RWPE1 (cell line): ENCODE results near the gene GDF15.

Experiments
- CTCF ChIA-PET: fragments of 350-600 bp; sonication (Branson Sonifier 250); formaldehyde crosslinking; extraction: SDS; loops from one replicate; lab custom pipeline; 2021; lab: Yijun Ruan, JAX
- POLR2A ChIA-PET: fragments of 400-600 bp; formaldehyde crosslinking; extraction: SDS; loops from one replicate; lab custom pipeline; 2020; ENCODE audit warnings: antibody characterized with exemption; ENCODE audit not compliant: low non-redundant PET; lab: Yijun Ruan, JAX
- DNase-seq: peaks from one replicate; pipeline ENCODE4 v3.0.0; 2012; ENCODE audit warnings: low spot score
- H3K27ac ChIP-seq: fragments of 450-650 bp; 2 replicates; pipeline ENCODE4 v1.5.1; 2017
- TF ChIP-seq, protein P1 (sequence below): fragments of 450-650 bp; conservative IDR thresholded peaks from 2 replicates; pipeline ENCODE4 v1.5.1; 2017; ENCODE audit warnings: low read depth, mild to moderate bottlenecking

GDF15 gene

GRCh38 chr19:18368504-18369222 is 17.3 kb upstream of the GDF15 start:
- ChIA-PET POLR2A (interaction anchor here (0.6 kb wide), 1 partner anchor 17 kb away, joined by 4 read pairs; the partner anchor contains the start of gene GDF15), CTCF (interaction anchor here (0.5 to 0.7 kb wide), 4 partner anchors 16 to 478 kb away, joined by 3 read pairs; no protein-coding TSS in a partner anchor)
- no peak for DNase-seq
- H3K27ac ChIP-seq = peak overlapping the region; percentile 93
- TF ChIP-seq, protein P1, sequence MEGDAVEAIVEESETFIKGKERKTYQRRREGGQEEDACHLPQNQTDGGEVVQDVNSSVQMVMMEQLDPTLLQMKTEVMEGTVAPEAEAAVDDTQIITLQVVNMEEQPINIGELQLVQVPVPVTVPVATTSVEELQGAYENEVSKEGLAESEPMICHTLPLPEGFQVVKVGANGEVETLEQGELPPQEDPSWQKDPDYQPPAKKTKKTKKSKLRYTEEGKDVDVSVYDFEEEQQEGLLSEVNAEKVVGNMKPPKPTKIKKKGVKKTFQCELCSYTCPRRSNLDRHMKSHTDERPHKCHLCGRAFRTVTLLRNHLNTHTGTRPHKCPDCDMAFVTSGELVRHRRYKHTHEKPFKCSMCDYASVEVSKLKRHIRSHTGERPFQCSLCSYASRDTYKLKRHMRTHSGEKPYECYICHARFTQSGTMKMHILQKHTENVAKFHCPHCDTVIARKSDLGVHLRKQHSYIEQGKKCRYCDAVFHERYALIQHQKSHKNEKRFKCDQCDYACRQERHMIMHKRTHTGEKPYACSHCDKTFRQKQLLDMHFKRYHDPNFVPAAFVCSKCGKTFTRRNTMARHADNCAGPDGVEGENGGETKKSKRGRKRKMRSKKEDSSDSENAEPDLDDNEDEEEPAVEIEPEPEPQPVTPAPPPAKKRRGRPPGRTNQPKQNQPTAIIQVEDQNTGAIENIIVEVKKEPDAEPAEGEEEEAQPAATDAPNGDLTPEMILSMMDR = no peak

- no peak for DNase-seq
- ChIA-PET CTCF (no interaction called here), POLR2A (interaction anchor here (0.9 kb wide), 1 partner anchor 7 kb away, joined by 3 read pairs; no protein-coding TSS in a partner anchor)
- peak overlapping the region; percentile 93 for H3K27ac ChIP-seq
- TF ChIP-seq, protein P1 = no peak
Measured at GRCh38 chr19:18373407-18373891, 12.5 kb upstream of the GDF15 start.

- POLR2A ChIA-PET = interaction anchor here (0.5 to 0.9 kb wide), 2 partner anchors 8 to 342 kb away, joined by 3 read pairs; no protein-coding TSS in a partner anchor
- H3K27ac ChIP-seq = peak overlapping the region; percentile 93
- CTCF ChIA-PET = no interaction called here
- TF ChIP-seq, protein P1 = no peak
- DNase-seq = peak; percentile 86
Measured at GRCh38 chr19:18373892-18374629, 11.9 kb upstream of the GDF15 start.

DNA sequence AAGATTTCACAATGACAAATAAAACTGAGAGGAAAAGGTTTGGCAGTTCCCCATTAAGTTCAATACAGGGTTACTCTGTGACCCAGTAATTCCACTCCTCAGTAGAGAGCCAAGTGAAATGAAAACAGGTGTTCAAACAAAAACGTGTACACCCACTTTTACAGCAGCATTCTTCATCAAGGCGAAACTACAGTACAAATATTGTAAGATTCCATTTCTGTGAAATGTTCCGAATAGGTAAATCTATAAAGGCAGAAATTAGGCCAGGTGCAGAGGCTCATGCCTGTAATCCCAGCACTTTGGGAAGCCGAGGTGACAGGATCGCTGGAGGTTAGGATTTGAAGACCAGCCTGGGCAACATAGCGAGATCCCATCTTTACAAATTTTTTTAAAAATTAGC is 8.9 kb upstream of the GDF15 start:
- TF ChIP-seq, protein P1 = no peak
- ChIA-PET CTCF (no interaction called here), POLR2A (no interaction called here)
- peak overlapping the region; percentile 75 for H3K27ac ChIP-seq
- DNase-seq = no peak

DNA sequence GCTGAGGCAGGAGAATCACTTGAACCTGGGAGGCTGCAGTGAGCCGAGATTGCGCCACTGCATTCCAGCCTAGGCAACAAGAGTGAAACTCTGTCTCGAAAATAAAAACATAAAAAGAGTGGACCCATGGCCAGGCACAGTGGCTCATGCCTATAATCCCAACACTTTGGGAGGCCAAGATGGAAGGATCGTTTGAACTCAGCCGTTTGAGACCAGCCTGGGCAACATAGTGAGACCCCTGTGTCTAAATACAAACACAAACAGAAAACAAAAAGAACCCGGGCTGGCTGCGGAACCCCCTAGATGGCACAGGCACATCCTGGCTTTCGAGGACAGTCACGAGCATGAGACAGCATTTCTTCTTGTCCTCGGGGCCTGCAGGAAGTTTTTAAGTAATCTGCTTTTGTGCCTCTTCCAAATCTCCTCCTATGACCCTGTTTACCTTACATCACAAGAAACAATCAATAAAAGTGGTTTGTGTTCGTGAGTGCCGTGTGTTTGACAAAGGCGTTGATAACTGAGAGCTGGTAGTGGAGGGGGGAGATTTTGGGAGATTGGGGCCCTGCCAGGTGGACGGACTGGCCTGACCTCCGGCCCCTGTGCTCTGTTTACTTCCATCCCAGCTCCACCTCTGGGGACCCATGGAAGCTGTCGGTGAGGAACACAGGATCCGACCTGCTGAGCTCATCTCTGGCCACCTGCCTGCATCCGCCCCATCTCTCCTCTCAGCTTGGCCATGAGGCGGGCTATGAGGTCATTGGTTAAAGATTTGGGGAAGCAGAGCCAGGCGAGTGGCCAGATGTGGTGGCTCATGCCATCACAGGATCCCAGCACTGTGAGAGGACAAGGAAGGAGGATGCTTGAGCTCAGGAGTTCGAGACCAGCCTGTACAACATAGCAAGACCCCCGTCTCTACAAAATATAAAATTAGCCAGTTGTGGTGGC is 5.9 kb upstream of the GDF15 start:
- CTCF ChIA-PET = interaction anchor here (0.5 to 0.8 kb wide), 2 partner anchors 30 to 214 kb away, joined by 3 to 4 read pairs; no protein-coding TSS in a partner anchor
- TF ChIP-seq, protein P1 = no peak
- POLR2A ChIA-PET = no interaction called here
- DNase-seq = peak; percentile 50
- H3K27ac ChIP-seq = peak overlapping the region; percentile 75
